HG03575 (cell line): ENCODE results near the gene CHD3.

Experiments
- ATAC-seq: cut with Tn5 transposase; IDR thresholded peaks from one replicate; pipeline ENCODE4 v1.9.1; 2021; ENCODE audit not compliant: unreplicated experiment, insufficient number of reproducible peaks, low FRiP score; ENCODE audit errors: extremely low read depth

The CHD3 gene

GRCh38 chr17:7849130-7849750 is 39.3 kb upstream of the CHD3 start:
- ATAC-seq = no peak

- no peak for ATAC-seq
Measured at GRCh38 chr17:7849751-7850504, 38.7 kb upstream of the CHD3 start.

GRCh38 chr17:7850701-7851437 is 37.7 kb upstream of the CHD3 start:
- no peak for ATAC-seq

DNA sequence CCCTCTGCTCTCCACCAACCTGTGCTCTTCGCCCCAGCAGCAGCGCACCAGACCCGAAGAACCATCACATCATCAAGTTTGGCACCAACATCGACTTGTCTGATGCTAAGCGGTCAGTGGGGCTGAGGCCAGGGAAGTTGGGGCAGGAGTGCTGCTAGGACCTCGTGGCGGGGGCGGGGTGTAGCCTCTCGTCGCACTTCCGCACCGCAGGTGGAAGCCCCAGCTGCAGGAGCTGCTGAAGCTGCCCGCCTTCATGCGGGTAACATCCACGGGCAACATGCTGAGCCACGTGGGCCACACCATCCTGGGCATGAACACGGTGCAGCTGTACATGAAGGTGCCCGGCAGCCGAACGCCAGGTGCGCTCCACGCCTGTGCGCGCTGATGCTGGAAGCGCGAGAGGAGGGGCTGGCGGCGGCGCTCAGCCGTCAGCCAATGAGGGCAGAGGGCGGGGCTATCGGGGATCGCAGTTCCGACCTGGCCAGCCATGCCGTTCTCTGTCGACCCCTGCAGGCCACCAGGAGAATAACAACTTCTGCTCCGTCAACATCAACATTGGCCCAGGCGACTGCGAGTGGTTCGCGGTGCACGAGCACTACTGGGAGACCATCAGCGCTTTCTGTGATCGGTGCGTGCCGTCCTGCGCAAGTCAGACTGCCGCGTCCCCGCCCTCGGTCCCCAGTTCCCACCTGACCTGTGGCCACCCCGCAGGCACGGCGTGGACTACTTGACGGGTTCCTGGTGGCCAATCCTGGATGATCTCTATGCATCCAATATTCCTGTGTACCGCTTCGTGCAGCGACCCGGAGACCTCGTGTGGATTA is 36.9 kb upstream of the CHD3 start:
- ATAC-seq = peak; percentile 47

- ATAC-seq = no peak
Measured at GRCh38 chr17:7852262-7852670, 36.3 kb upstream of the CHD3 start.

DNA sequence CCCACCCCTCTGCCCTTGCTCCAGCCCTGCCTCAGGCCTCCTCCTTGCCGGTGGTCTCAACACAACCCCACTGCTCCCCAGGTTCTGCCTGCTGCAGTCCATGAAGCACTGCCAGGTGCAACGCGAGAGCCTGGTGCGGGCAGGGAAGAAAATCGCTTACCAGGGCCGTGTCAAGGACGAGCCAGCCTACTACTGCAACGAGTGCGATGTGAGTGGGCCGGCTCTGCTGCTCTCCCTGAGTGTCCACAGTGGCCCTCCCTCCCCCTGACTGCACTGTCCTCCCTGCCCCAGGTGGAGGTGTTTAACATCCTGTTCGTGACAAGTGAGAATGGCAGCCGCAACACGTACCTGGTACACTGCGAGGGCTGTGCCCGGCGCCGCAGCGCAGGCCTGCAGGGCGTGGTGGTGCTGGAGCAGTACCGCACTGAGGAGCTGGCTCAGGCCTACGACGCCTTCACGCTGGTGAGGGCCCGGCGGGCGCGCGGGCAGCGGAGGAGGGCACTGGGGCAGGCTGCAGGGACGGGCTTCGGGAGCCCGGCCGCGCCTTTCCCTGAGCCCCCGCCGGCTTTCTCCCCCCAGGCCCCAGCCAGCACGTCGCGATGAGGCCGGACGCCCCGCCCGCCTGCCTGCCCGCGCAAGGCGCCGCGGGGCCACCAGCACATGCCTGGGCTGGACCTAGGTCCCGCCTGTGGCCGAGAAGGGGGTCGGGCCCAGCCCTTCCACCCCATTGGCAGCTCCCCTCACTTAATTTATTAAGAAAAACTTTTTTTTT is 35.5 kb upstream of the CHD3 start:
- ATAC-seq = no peak

GRCh38 chr17:7853691-7854038 is 34.9 kb upstream of the CHD3 start:
- ATAC-seq = no peak

DNA sequence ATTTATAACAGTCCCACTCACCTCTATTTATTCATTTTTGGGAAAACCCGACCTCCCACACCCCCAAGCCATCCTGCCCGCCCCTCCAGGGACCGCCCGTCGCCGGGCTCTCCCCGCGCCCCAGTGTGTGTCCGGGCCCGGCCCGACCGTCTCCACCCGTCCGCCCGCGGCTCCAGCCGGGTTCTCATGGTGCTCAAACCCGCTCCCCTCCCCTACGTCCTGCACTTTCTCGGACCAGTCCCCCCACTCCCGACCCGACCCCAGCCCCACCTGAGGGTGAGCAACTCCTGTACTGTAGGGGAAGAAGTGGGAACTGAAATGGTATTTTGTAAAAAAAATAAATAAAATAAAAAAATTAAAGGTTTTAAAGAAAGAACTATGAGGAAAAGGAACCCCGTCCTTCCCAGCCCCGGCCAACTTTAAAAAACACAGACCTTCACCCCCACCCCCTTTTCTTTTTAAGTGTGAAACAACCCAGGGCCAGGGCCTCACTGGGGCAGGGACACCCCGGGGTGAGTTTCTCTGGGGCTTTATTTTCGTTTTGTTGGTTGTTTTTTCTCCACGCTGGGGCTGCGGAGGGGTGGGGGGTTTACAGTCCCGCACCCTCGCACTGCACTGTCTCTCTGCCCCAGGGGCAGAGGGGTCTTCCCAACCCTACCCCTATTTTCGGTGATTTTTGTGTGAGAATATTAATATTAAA is 34.4 kb upstream of the CHD3 start:
- no peak for ATAC-seq

GRCh38 chr17:7854851-7855659 is 33.5 kb upstream of the CHD3 start, which contains the start of gene TMEM88:
Gene TMEM88, plus strand, starts transcription at chr17:7855066. Its CDS starts 9 bp downstream, at chr17:7855075.
- no peak for ATAC-seq

DNA sequence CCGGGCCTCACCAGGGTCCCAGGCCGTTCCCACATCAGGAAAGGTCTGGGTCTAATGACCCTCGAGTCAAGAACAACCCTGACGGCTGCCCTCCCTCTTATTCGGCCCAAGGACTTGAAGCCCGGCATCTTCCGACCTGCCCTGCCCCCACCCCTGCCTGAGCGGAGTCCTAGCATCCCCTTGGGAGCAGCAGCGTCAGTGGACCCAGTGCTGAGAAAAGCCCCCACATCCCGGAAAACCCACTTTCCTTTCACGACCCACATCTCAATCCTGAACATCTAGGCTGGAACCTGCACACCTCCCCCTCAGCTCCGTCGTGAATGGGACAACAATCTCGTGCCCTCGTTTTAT is 33.0 kb upstream of the CHD3 start:
- ATAC-seq = no peak

- no peak for ATAC-seq
Measured at GRCh38 chr17:7856011-7856810, 32.4 kb upstream of the CHD3 start.

DNA sequence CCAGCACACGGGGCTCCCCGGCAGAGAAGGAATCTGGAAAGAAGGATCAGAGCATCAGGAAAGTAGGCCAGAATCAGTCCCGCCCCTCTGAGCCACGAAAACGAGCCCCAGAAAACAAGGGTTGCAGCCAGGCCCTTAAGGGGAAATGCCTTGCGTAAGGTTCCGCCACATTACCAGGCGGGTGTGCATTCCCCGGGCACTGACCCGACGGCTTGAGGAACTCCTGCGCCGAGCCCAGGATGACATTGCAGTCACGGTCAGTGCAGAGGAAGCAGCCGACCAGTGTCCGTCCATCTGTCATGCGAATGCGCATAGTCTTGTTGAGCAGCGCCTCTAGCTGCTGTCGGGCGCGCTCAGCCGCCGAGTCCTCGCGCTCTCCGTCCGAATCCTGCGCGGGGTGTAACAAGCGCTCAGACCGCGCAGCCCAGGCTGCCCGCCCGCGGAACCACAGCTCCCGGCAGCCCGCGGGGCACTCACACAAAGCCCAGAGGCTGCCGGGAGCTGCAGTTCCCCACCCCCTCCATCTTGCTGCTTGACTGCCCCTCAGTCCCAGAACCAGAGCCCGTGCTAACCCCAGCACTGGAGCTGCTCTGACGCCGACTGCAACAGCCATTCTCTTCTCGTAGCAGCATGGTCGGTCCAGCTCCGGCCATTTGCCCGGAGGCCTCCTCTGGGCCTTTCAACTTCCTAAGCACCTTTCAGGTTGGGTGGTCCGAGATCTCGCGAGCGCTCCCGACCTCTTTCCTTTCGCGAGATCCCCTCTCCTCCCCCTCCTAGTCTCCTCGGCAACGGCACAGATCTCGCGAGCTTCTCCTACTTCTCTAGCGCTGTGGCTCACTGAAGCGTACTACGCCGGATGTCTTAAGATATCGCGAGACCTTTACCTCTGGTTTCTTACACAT is 31.5 kb upstream of the CHD3 start, which contains the start of gene NAA38:
TSS of gene NAA38 (minus strand) at position 749 of the 902 bp plus-strand sequence. CDS start at position 653, 96 bp downstream.
- peak; percentile 48 for ATAC-seq

DNA sequence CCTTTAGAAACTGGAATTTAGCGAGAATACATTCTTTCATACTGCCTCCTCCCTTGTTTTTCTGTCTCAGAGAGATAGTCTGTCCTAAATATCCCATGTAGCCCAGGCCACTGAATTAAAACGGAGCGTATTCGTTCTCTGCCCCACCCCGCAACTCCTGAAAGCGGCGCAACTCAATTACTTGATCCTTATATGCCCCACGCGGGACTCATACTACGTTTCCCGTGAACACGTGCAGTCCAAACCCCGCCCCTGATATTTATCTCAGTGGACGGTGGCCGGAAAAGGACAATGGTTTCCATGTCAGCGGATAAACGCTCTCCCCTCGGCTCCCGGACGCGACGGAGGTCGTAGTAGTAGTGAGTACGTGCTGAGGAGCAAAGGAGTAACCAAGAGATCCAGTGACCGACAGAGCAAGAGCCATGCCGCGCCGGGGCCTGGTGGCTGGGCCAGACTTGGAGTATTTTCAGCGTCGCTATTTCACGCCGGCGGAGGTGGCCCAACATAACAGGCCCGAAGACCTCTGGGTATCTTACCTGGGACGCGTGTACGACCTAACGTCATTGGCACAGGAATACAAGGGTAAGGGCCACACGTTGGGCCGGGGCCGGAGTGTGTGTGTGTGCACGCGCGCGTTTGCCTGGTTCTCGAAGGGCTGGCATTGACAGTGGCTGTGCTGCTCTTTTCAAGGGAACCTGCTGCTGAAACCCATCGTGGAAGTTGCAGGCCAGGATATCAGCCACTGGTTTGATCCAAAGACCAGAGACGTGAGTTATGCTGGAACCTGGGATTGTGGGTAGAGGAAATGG is 30.7 kb upstream of the CHD3 start, which contains the start of gene CYB5D1:
TSS of gene CYB5D1 (plus strand) at position 291 of the 809 bp plus-strand sequence. CDS start at position 423, 132 bp downstream.
- peak; percentile 19 for ATAC-seq

DNA sequence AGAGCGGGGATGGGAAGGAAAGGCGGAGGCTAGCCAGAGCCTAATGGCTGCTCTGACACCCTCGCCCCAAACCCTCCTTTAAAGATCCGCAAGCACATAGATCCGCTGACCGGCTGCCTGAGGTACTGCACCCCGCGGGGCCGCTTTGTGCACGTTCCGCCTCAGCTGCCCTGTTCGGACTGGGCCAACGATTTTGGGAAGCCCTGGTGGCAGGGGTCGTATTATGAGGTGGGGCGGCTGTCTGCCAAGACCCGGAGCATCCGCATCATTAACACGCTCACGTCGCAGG is 30.1 kb upstream of the CHD3 start:
- ATAC-seq = no peak

- no peak for ATAC-seq
Measured at GRCh38 chr17:7859028-7859427, 29.6 kb upstream of the CHD3 start.
